NCI-H345 treated with DMSO at 0.1 percent for 48 hours (cell line): ENCODE data around the gene MYBBP1A.

ENCODE experiments used
- DNase-seq: peaks from one replicate; lab custom pipeline; 2025; ENCODE audit not compliant: unreplicated experiment; lab: John Stamatoyannopoulos, UW

Gene MYBBP1A

GRCh38 chr17:4522661-4523060 is 32.5 kb downstream of the MYBBP1A start:
- no peak for DNase-seq

- no peak for DNase-seq
Measured at GRCh38 chr17:4520894-4521600, 34.1 kb downstream of the MYBBP1A start.

GRCh38 chr17:4520060-4520893 is 34.9 kb downstream of the MYBBP1A start:
- no peak for DNase-seq

- no peak for DNase-seq
Measured at GRCh38 chr17:4519361-4519788, 35.8 kb downstream of the MYBBP1A start.

GRCh38 chr17:4518901-4519300 is 36.3 kb downstream of the MYBBP1A start:
- no peak for DNase-seq

GRCh38 chr17:4516735-4517134 is 38.4 kb downstream of the MYBBP1A start:
- DNase-seq, result no peak

GRCh38 chr17:4515501-4515900 is 39.7 kb downstream of the MYBBP1A start:
- DNase-seq, result no peak

GRCh38 chr17:4514779-4515178 is 40.4 kb downstream of the MYBBP1A start:
- DNase-seq, result no peak

- DNase-seq, result no peak
Measured at GRCh38 chr17:4514206-4514605, 41.0 kb downstream of the MYBBP1A start.

GRCh38 chr17:4513113-4514032 is 41.8 kb downstream of the MYBBP1A start:
- DNase-seq, result no peak

- DNase-seq, result no peak
Measured at GRCh38 chr17:4512156-4513112, 42.8 kb downstream of the MYBBP1A start.

GRCh38 chr17:4511199-4511932 is 43.8 kb downstream of the MYBBP1A start:
- no peak for DNase-seq

- DNase-seq, result no peak
Measured at GRCh38 chr17:4510618-4510941, 44.6 kb downstream of the MYBBP1A start.

- DNase-seq, result no peak
Measured at GRCh38 chr17:4509923-4510617, 45.1 kb downstream of the MYBBP1A start.

GRCh38 chr17:4509401-4509800 is 45.8 kb downstream of the MYBBP1A start:
- no peak for DNase-seq

- no peak for DNase-seq
Measured at GRCh38 chr17:4508207-4508606, 47.0 kb downstream of the MYBBP1A start.

- no peak for DNase-seq
Measured at GRCh38 chr17:4507361-4508111, 47.6 kb downstream of the MYBBP1A start.

GRCh38 chr17:4506892-4507291 is 48.3 kb downstream of the MYBBP1A start:
- no peak for DNase-seq
